ENCODE results near the gene CTSH.

Gene CTSH

DNA sequence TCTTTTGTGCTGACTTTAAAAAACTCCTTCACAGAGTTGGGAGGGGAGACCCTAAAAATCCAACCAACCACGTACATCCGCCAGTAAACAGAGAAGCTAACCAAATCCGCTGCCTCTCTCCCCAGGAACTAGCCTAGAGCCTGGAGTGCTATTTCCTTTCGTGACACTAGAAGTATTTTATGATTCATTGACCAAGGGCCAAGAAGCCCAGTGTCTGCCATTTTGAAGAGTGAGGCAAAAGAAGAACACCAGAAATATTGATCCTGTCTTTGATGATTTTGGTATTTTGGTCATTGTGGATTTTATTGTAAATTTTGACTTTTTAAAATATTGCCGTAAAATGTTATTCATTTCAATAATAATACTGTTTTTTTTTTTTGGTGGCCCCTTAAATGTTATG lies 10.5 kb upstream of the CTSH start:
- Histone ChIP-seq H3K27ac (ENCODE audit: low read length) (no peak overlapping the region), H3K36me3 (ENCODE audit: control insufficient read depth in 2 of 2, insufficient read depth in 2 of 2, low read length in 2 of 2) (no peaks in the 10 kb centered on the region), H3K9me3 (ENCODE audit: control insufficient read depth in 2 of 2, low read length in 2 of 2) (peaks cover 0 to 1% of the 10 kb centered on the region in 2 donors), H3K9ac (ENCODE audit: low read length in 2 of 2) (no peak overlapping the region), H3K4me1 (ENCODE audit: control insufficient read depth, insufficient read depth, low read length) (no peaks in the 10 kb centered on the region), H3K4me3 (ENCODE audit: low read length in 2 of 2) (no peak overlapping the region), H3K27me3 (ENCODE audit: control insufficient read depth in 1 of 2, insufficient read depth in 2 of 2, low read length in 2 of 2) (no peaks in the 10 kb centered on the region)

DNA sequence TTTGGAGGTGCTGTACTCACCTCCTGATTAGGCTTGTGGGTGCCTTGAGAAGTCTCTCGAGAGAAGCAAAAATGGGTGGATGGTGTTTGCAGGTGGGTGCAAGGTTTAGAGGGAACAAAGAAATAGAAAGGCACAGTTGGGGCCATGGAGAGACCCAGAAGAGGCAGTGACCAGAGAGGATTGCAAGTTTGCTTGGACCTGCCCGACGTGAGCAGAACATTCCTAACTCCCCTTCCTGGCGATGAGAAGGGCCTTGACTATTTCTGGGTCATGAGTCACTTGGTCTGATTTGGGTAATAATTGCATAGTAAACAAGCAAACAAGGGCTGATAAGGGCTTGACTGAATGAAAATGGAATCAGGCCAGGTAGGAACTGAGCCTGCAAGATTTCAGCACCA lies 7.0 kb upstream of the CTSH start:
- Histone ChIP-seq H3K9me3 (ENCODE audit: control insufficient read depth in 2 of 2, low read length in 2 of 2) (no peaks in the 10 kb centered on the region), H3K4me1 (ENCODE audit: control insufficient read depth, insufficient read depth, low read length) (no peaks in the 10 kb centered on the region), H3K27me3 (ENCODE audit: control insufficient read depth in 1 of 2, insufficient read depth in 2 of 2, low read length in 2 of 2) (no peaks in the 10 kb centered on the region), H3K9ac (ENCODE audit: low read length in 2 of 2) (no peak overlapping the region), H3K36me3 (ENCODE audit: control insufficient read depth in 2 of 2, insufficient read depth in 2 of 2, low read length in 2 of 2) (no peaks in the 10 kb centered on the region), H3K27ac (ENCODE audit: low read length) (no peak overlapping the region), H3K4me3 (ENCODE audit: low read length in 2 of 2) (no peak overlapping the region)

DNA sequence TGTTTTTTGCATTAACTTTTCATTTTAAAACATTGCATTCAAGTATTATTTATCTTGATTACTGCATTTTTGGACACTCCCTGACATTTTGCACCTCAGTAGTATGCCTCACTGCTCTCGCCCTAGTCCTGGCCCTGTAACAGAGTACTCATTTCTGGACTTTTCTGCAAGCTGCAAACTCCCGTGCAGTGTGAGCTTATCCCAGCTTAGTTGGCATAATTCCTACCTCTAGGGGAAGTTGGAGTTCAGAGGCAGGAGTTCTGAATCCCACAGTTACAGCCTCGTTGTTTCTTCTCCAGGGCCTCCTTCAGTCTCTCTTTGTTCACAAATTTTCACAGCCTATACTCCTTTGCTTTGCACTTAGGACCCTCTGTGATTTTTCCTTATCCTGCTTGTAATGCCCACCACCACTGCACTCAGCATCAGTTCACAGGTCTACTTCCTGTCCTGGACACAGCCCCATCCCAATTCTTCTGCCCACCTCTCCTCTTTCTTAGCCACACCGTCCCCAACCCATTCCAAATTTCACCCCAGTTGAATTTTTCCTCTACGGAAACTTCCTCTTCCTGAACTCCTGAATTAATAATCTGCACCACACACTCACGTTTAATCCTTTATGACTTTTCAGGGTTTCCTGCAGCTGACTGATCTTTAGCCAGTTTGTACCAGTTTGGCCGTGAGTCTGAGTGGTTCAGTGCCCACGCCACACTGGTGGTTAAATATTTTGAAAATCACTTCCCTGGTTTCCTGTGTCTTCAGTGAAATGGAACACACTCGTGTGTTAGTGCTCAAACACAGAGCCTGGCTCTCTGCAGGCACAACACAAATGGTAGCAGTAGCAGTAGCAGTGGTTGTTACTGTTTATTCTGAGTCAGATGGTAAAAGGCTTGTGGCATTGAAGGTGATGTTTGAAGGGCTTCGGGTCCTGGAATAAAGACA lies 6.3 kb upstream of the CTSH start:
- H3K27ac ChIP-seq (ENCODE audit: low read length): no peak overlapping the region

DNA sequence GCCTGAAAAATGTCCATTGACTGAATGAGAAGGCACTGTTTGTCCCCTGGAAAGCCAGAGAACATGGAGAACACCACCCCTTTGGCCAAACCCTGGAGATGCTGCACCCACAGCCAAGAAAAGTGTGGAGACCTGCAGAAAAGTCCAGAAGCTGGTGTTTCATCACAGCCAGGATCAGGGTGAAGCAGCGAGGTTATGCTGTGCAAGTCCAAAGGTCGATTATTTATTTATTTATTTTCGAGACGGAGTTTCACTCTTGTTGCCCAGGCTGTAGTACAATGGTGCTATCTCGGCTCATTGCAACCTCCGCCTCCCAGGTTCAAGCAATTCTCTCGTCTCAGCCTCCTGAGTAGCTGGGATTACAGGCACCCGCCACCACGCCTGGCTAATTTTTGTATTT lies 5.5 kb upstream of the CTSH start:
- Histone ChIP-seq H3K27me3 (ENCODE audit: control insufficient read depth in 1 of 2, insufficient read depth in 2 of 2, low read length in 2 of 2) (no peaks in the 10 kb centered on the region), H3K4me3 (ENCODE audit: low read length in 2 of 2) (no peak overlapping the region), H3K4me1 (ENCODE audit: control insufficient read depth, insufficient read depth, low read length) (no peaks in the 10 kb centered on the region), H3K27ac (ENCODE audit: low read length) (no peak overlapping the region), H3K36me3 (ENCODE audit: control insufficient read depth in 2 of 2, insufficient read depth in 2 of 2, low read length in 2 of 2) (no peaks in the 10 kb centered on the region), H3K9ac (ENCODE audit: low read length in 2 of 2) (no peak overlapping the region), H3K9me3 (ENCODE audit: control insufficient read depth in 2 of 2, low read length in 2 of 2) (no peaks in the 10 kb centered on the region)

More for the DNA sequence above, 6.3 kb upstream of the CTSH start:
- no peak overlapping the region for H3K9ac ChIP-seq (ENCODE audit: low read length in 2 of 2)
- H3K36me3 ChIP-seq (ENCODE audit: control insufficient read depth in 2 of 2, insufficient read depth in 2 of 2, low read length in 2 of 2): no peaks in the 10 kb centered on the region
- no peaks in the 10 kb centered on the region for H3K27me3 ChIP-seq (ENCODE audit: control insufficient read depth in 1 of 2, insufficient read depth in 2 of 2, low read length in 2 of 2)
- H3K4me1 ChIP-seq (ENCODE audit: control insufficient read depth, insufficient read depth, low read length): no peaks in the 10 kb centered on the region
- no peaks in the 10 kb centered on the region for H3K9me3 ChIP-seq (ENCODE audit: control insufficient read depth in 2 of 2, low read length in 2 of 2)
- no peak overlapping the region for H3K4me3 ChIP-seq (ENCODE audit: low read length in 2 of 2)

DNA sequence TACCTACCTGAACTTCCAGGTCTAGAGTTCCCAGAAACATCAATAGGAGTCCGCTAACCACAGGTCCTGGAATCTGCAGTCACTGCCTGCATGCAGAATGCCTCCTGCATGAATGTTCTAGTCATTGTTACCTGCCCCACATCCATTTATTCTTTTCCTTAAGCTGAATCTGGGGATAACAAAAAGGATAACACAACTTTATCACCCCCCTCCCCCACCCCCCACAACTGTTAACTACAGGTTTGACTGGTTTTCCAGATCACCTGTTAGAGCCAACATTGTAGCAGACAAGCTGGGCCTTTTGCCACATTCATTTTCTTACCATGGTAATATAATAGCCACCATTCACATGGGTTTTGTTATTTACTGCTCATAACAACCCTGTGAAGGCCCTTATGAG lies 4.6 kb upstream of the CTSH start:
- no peak overlapping the region for H3K4me3 ChIP-seq (ENCODE audit: low read length in 2 of 2)
- H3K27ac ChIP-seq (ENCODE audit: low read length): no peak overlapping the region
- no peaks in the 10 kb centered on the region for H3K36me3 ChIP-seq (ENCODE audit: control insufficient read depth in 2 of 2, insufficient read depth in 2 of 2, low read length in 2 of 2)
- no peak overlapping the region for H3K9ac ChIP-seq (ENCODE audit: low read length in 2 of 2)
- no peaks in the 10 kb centered on the region for H3K9me3 ChIP-seq (ENCODE audit: control insufficient read depth in 2 of 2, low read length in 2 of 2)
- H3K27me3 ChIP-seq (ENCODE audit: control insufficient read depth in 1 of 2, insufficient read depth in 2 of 2, low read length in 2 of 2): no peaks in the 10 kb centered on the region
- peaks cover 2% of the 10 kb centered on the region for H3K4me1 ChIP-seq (ENCODE audit: control insufficient read depth, insufficient read depth, low read length)

DNA sequence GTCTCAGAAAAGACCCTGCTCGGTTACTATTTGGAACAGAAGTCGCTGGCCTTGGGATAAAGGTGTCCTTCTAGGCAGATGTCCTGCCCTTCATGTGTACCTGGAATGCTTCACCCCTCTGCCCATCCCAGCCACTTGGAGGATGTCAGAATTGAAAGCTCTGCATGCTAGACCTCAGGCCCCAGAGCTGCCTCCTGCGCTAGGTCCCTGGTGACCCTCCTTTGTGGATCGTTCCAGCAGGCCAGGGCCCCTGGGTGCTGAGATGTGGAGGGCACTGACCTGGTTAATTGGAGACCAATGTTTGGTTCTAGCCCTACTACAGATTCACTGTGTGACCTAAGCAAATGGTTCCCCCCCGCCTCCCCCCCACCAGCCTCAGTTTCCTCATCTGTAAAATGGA lies 2.7 kb upstream of the CTSH start:
- Histone ChIP-seq H3K9me3 (ENCODE audit: control insufficient read depth in 2 of 2, low read length in 2 of 2) (no peaks in the 10 kb centered on the region), H3K4me1 (ENCODE audit: control insufficient read depth, insufficient read depth, low read length) (peaks cover 10% of the 10 kb centered on the region), H3K36me3 (ENCODE audit: control insufficient read depth in 2 of 2, insufficient read depth in 2 of 2, low read length in 2 of 2) (no peaks in the 10 kb centered on the region), H3K27ac (ENCODE audit: low read length) (no peak overlapping the region), H3K27me3 (ENCODE audit: control insufficient read depth in 1 of 2, insufficient read depth in 2 of 2, low read length in 2 of 2) (no peaks in the 10 kb centered on the region), H3K4me3 (ENCODE audit: low read length in 2 of 2) (no peak overlapping the region), H3K9ac (ENCODE audit: low read length in 2 of 2) (no peak overlapping the region)

DNA sequence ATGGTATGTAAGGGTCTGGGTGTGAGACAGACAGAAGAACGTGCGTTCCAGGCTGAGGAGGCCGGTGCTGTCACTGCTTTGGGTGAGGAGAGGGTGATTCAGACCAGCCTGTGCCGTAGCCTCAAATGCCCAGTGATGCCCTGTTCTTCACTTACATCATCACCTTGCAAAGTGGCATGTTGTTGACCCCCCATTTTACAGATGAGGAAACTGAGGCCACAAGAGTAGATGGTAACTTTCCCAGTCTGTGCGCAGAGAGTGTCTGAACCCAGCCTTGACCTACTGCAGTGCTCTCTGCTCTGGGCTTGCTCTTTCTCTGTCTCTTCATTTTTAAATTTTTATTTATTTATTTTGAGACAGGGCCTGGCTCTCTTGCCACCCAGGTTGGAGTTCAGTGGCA lies 1.6 kb upstream of the CTSH start:
- no peak overlapping the region for H3K4me3 ChIP-seq (ENCODE audit: low read length in 2 of 2)
- H3K27me3 ChIP-seq (ENCODE audit: control insufficient read depth in 1 of 2, insufficient read depth in 2 of 2, low read length in 2 of 2): no peaks in the 10 kb centered on the region
- no peak overlapping the region for H3K9ac ChIP-seq (ENCODE audit: low read length in 2 of 2)
- no peaks in the 10 kb centered on the region for H3K9me3 ChIP-seq (ENCODE audit: control insufficient read depth in 2 of 2, low read length in 2 of 2)
- H3K36me3 ChIP-seq (ENCODE audit: control insufficient read depth in 2 of 2, insufficient read depth in 2 of 2, low read length in 2 of 2): no peaks in the 10 kb centered on the region
- H3K4me1 ChIP-seq (ENCODE audit: control insufficient read depth, insufficient read depth, low read length): peaks cover 10% of the 10 kb centered on the region
- no peak overlapping the region for H3K27ac ChIP-seq (ENCODE audit: low read length)

DNA sequence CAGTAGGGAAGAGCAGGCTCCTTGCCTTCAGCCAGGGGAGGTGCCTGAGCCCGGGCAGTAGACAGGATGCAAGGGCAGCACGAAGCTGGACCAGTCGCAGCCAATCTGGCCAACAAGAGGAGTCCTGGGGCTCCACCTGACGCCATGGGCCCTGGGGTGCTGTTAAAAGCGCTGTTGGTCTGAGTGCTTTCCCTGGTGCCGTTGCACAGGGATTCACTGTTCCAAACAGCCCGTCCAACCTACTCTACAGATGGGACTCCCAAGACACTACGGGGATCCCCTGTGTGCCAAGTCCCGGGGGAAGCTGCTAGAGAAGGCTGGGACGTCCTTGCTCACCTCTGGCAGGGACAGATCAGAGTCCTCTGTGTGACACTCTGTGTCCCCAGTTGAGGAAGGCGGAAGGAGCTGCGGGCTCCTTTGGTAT lies 632 bp downstream of the CTSH start:
- no peaks in the 10 kb centered on the region for H3K27me3 ChIP-seq (ENCODE audit: control insufficient read depth in 1 of 2, insufficient read depth in 2 of 2, low read length in 2 of 2)
- no peaks in the 10 kb centered on the region for H3K36me3 ChIP-seq (ENCODE audit: control insufficient read depth in 2 of 2, insufficient read depth in 2 of 2, low read length in 2 of 2)
- H3K9me3 ChIP-seq (ENCODE audit: control insufficient read depth in 2 of 2, low read length in 2 of 2): no peaks in the 10 kb centered on the region
- H3K9ac ChIP-seq (ENCODE audit: low read length in 2 of 2): peak overlapping the region; percentile 26 to 47
- H3K4me1 ChIP-seq (ENCODE audit: control insufficient read depth, insufficient read depth, low read length): peaks cover 10% of the 10 kb centered on the region
- peak overlapping the region; percentile 76 to 80 for H3K4me3 ChIP-seq (ENCODE audit: low read length in 2 of 2)
- H3K27ac ChIP-seq (ENCODE audit: low read length): no peak overlapping the region

DNA sequence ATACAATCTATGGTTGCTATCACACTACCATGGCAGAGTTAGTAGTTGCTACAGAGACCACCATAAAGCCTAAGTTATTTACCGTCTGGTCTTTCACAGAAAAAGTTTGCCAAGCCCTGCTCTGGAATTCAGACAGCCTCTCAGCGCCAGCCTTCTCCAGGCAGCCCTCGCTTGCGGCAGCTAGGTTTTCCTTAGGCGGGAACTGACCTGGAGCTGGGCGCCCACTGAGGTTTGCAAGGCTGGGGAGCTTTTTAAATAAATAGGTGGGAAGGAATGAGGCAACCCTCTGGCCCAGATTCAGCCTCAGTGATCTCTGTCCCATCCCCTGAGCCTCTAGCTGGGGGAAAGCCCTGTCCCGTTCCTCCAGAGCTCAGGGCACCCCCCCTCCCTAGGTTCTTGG lies 1.2 kb downstream of the CTSH start:
- Histone ChIP-seq H3K27ac (ENCODE audit: low read length) (no peak overlapping the region), H3K27me3 (ENCODE audit: control insufficient read depth in 1 of 2, insufficient read depth in 2 of 2, low read length in 2 of 2) (no peaks in the 10 kb centered on the region), H3K4me3 (ENCODE audit: low read length in 2 of 2) (peak overlapping the region in 1 of 2 donors; percentile 80), H3K36me3 (ENCODE audit: control insufficient read depth in 2 of 2, insufficient read depth in 2 of 2, low read length in 2 of 2) (no peaks in the 10 kb centered on the region), H3K4me1 (ENCODE audit: control insufficient read depth, insufficient read depth, low read length) (peaks cover 10% of the 10 kb centered on the region), H3K9me3 (ENCODE audit: control insufficient read depth in 2 of 2, low read length in 2 of 2) (no peaks in the 10 kb centered on the region), H3K9ac (ENCODE audit: low read length in 2 of 2) (peak overlapping the region in 1 of 2 donors; percentile 26)

DNA sequence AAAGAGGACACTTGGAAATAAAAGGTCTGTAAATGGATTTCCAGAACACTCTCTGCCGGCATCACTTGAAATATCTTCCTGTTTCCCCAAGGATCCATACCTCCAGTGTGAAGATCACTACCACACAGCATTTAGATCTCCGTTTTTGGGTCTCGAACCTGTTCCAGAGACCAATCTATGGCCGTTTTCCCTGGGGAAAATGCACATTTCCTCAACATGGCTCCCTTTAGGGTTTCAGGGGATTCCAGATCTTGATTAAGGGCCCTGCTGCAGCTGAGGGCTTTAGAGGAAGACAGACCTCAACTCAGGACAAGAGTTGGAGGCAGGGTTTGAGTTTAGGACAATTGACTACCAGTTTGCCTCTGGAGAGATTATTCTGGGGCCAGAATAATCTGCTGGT lies 2.1 kb downstream of the CTSH start:
- H3K9me3 ChIP-seq (ENCODE audit: control insufficient read depth in 2 of 2, low read length in 2 of 2): no peaks in the 10 kb centered on the region
- no peak overlapping the region for H3K27ac ChIP-seq (ENCODE audit: low read length)
- peaks cover 10% of the 10 kb centered on the region for H3K4me1 ChIP-seq (ENCODE audit: control insufficient read depth, insufficient read depth, low read length)
- H3K27me3 ChIP-seq (ENCODE audit: control insufficient read depth in 1 of 2, insufficient read depth in 2 of 2, low read length in 2 of 2): no peaks in the 10 kb centered on the region
- no peaks in the 10 kb centered on the region for H3K36me3 ChIP-seq (ENCODE audit: control insufficient read depth in 2 of 2, insufficient read depth in 2 of 2, low read length in 2 of 2)
- H3K4me3 ChIP-seq (ENCODE audit: low read length in 2 of 2): no peak overlapping the region
- no peak overlapping the region for H3K9ac ChIP-seq (ENCODE audit: low read length in 2 of 2)
